GM12878 (cell line): Measurements from ENCODE around the gene PON3. TPM values are rescaled to one million over a fixed set of nuclear protein-coding genes. Genes with fewer than 3 reads are reported as not detected.

ENCODE experiments used
- BCL11A ChIP-seq: IDR thresholded peaks from 2 replicates; pipeline ENCODE4 v1.6.1; 2011; ENCODE audit warnings: low read depth, low read length
- FOS ChIP-seq: IDR thresholded peaks from 3 replicates; pipeline ENCODE4 v1.6.1; 2011; ENCODE audit warnings: borderline replicate concordance; ENCODE audit not compliant: insufficient read length; ENCODE audit errors: extremely low read depth
- GATAD2B ChIP-seq: fragments of 450-650 bp; conservative IDR thresholded peaks from 2 replicates; pipeline ENCODE4 v1.6.1; 2017; ENCODE audit warnings: low read depth, mild to moderate bottlenecking, moderate library complexity
- HCFC1 ChIP-seq: fragments of 150-350 bp; IDR thresholded peaks from 2 replicates; pipeline ENCODE4 v1.6.1; 2014; ENCODE audit warnings: low read length
- IKZF1 ChIP-seq: fragments of 450-650 bp; conservative IDR thresholded peaks from 2 replicates; pipeline ENCODE4 v1.6.1; 2017; ENCODE audit warnings: antibody characterized with exemption, mild to moderate bottlenecking
- JUND ChIP-seq: IDR thresholded peaks from 2 replicates; pipeline ENCODE4 v1.6.1; 2012; ENCODE audit warnings: low read depth, mild to moderate bottlenecking, low read length, improper control_type of control experiment, moderate library complexity
- KAT2A ChIP-seq: conservative IDR thresholded peaks from 2 replicates; pipeline ENCODE4 v1.6.1; 2011; ENCODE audit warnings: low read depth, low read length; ENCODE audit not compliant: control insufficient read depth
- MEF2A ChIP-seq: IDR thresholded peaks from 2 replicates; pipeline ENCODE4 v1.6.1; 2011; ENCODE audit warnings: low read depth, mild to moderate bottlenecking, low read length, moderate library complexity; ENCODE audit not compliant: insufficient read depth
- MYB ChIP-seq: fragments of 150-350 bp; IDR thresholded peaks from 2 replicates; pipeline ENCODE4 v1.6.1; 2014; ENCODE audit warnings: mild to moderate bottlenecking, low read depth, low read length, borderline replicate concordance
- MYC ChIP-seq: IDR thresholded peaks from 2 replicates; pipeline ENCODE4 v1.6.1; 2011; ENCODE audit warnings: mild to moderate bottlenecking, low read length, moderate library complexity, inconsistent platforms; ENCODE audit not compliant: insufficient read depth, insufficient replicate concordance, insufficient read length, severe bottlenecking
- NR2C1 ChIP-seq: fragments of 450-650 bp; IDR thresholded peaks from 2 replicates; pipeline ENCODE4 v1.6.1; 2017; ENCODE audit warnings: antibody characterized with exemption, mild to moderate bottlenecking, moderate library complexity
- POLR2AphosphoS2 ChIP-seq: IDR thresholded peaks from 2 replicates; pipeline ENCODE4 v1.6.1; 2011; ENCODE audit warnings: low read depth, mild to moderate bottlenecking, low read length, improper control_type of control experiment, moderate library complexity
- RELB ChIP-seq: fragments of 450-650 bp; IDR thresholded peaks from 2 replicates; pipeline ENCODE4 v1.6.1; 2017; ENCODE audit warnings: low read depth, mild to moderate bottlenecking, moderate library complexity
- SMAD1 ChIP-seq: fragments of 450-650 bp; IDR thresholded peaks from 2 replicates; pipeline ENCODE4 v1.6.1; 2018; ENCODE audit warnings: mild to moderate bottlenecking, low read depth; ENCODE audit not compliant: partially characterized antibody
- USF1 ChIP-seq: IDR thresholded peaks from 2 replicates; pipeline ENCODE4 v1.6.1; 2011; ENCODE audit warnings: borderline replicate concordance, low read depth, mild to moderate bottlenecking, moderate library complexity, mixed read lengths, low read length; ENCODE audit not compliant: insufficient read depth; ENCODE audit errors: extremely low read length
- YY1 ChIP-seq: IDR thresholded peaks from 2 replicates; pipeline ENCODE4 v1.6.1; 2011; ENCODE audit warnings: low read depth, mild to moderate bottlenecking, low read length
- polyA plus RNA-seq, 11 experiments: library from polyadenylated mRNA; depleted of rRNA in 4 of 11; unstranded in 6 of 11; stranded (reverse) in 5 of 11; fragments of >200 nt; fragmentation: Nextera tagmentation in 4 of 11; fragmentation: Illumina TruSeq in 1 of 11; extraction: Ambion mirVana in 4 of 11; extraction: Trizol in 1 of 11; gene quantifications; 1 replicate in 1 of 11; 2 replicates in 10 of 11; pipeline versions ENCODE4 v1.2.1 to v1.2.3, GENCODE V29; 2011 to 2016; ENCODE audit warnings: inconsistent platforms in 2 of 11, missing spikeins in 2 of 11, low read depth in 1 of 11
- total RNA-seq, 4 experiments: library from RNA; depleted of rRNA in 3 of 4; stranded (reverse); fragments of >200 nt in 3 of 4; fragmentation: Illumina TruSeq in 1 of 4; extraction: Trizol in 1 of 4; gene quantifications; 2 replicates each; pipeline versions ENCODE4 v1.2.1 to v1.2.3, GENCODE V29; 2013 to 2021
- TF ChIP-seq, protein P1 (sequence below): fragments of 450-650 bp; IDR thresholded peaks from 2 replicates; pipeline ENCODE4 v1.6.1; 2017; ENCODE audit warnings: mild to moderate bottlenecking, low read depth, inconsistent platforms; ENCODE audit not compliant: poor library complexity, severe bottlenecking
- TF ChIP-seq, protein P2 (sequence below): fragments of 450-650 bp; IDR thresholded peaks from 2 replicates; pipeline ENCODE4 v1.6.1; 2016; ENCODE audit warnings: mild to moderate bottlenecking, moderate library complexity, borderline replicate concordance
- TF ChIP-seq, protein P3 (sequence below): fragments of 450-650 bp; IDR thresholded peaks from 2 replicates; pipeline ENCODE4 v1.6.1; 2014; ENCODE audit warnings: mild to moderate bottlenecking

PON3 gene
- total and polyA plus RNA-seq, 10 of the 15 experiments (the other 5 are each of a cell fraction or from before 2014, with no cell fraction given), result 0.45 to 2.0 (median 0.91) TPM

- TF ChIP-seq, protein P1, sequence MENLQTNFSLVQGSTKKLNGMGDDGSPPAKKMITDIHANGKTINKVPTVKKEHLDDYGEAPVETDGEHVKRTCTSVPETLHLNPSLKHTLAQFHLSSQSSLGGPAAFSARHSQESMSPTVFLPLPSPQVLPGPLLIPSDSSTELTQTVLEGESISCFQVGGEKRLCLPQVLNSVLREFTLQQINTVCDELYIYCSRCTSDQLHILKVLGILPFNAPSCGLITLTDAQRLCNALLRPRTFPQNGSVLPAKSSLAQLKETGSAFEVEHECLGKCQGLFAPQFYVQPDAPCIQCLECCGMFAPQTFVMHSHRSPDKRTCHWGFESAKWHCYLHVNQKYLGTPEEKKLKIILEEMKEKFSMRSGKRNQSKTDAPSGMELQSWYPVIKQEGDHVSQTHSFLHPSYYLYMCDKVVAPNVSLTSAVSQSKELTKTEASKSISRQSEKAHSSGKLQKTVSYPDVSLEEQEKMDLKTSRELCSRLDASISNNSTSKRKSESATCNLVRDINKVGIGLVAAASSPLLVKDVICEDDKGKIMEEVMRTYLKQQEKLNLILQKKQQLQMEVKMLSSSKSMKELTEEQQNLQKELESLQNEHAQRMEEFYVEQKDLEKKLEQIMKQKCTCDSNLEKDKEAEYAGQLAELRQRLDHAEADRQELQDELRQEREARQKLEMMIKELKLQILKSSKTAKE, result peak; percentile 40
- TF ChIP-seq USF1 (no peak), RELB (peak; percentile 69), KAT2A (no peak), YY1 (no peak), MYB (no peak), MYC (no peak), SMAD1 (no peak), BCL11A (no peak), GATAD2B (no peak), HCFC1 (no peak), FOS (no peak), NR2C1 (no peak), IKZF1 (no peak; the same call in 1 of the 2 replicates), POLR2AphosphoS2 (no peak), JUND (no peak), MEF2A (no peak)
- TF ChIP-seq, protein P2, sequence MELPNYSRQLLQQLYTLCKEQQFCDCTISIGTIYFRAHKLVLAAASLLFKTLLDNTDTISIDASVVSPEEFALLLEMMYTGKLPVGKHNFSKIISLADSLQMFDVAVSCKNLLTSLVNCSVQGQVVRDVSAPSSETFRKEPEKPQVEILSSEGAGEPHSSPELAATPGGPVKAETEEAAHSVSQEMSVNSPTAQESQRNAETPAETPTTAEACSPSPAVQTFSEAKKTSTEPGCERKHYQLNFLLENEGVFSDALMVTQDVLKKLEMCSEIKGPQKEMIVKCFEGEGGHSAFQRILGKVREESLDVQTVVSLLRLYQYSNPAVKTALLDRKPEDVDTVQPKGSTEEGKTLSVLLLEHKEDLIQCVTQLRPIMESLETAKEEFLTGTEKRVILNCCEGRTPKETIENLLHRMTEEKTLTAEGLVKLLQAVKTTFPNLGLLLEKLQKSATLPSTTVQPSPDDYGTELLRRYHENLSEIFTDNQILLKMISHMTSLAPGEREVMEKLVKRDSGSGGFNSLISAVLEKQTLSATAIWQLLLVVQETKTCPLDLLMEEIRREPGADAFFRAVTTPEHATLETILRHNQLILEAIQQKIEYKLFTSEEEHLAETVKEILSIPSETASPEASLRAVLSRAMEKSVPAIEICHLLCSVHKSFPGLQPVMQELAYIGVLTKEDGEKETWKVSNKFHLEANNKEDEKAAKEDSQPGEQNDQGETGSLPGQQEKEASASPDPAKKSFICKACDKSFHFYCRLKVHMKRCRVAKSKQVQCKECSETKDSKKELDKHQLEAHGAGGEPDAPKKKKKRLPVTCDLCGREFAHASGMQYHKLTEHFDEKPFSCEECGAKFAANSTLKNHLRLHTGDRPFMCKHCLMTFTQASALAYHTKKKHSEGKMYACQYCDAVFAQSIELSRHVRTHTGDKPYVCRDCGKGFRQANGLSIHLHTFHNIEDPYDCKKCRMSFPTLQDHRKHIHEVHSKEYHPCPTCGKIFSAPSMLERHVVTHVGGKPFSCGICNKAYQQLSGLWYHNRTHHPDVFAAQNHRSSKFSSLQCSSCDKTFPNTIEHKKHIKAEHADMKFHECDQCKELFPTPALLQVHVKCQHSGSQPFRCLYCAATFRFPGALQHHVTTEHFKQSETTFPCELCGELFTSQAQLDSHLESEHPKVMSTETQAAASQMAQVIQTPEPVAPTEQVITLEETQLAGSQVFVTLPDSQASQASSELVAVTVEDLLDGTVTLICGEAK, result no peak
- TF ChIP-seq, protein P3, sequence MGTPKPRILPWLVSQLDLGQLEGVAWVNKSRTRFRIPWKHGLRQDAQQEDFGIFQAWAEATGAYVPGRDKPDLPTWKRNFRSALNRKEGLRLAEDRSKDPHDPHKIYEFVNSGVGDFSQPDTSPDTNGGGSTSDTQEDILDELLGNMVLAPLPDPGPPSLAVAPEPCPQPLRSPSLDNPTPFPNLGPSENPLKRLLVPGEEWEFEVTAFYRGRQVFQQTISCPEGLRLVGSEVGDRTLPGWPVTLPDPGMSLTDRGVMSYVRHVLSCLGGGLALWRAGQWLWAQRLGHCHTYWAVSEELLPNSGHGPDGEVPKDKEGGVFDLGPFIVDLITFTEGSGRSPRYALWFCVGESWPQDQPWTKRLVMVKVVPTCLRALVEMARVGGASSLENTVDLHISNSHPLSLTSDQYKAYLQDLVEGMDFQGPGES, result no peak
These were observed 25.0 kb upstream of the PON3 start (continued) for GRCh38 chr7:95421000-95421846.
